Stomach (tissue), 19 donors: ENCODE measurements around the gene PGA3. TPM values are rescaled to one million over a fixed set of nuclear protein-coding genes. Genes with fewer than 3 reads are reported as not detected.
A peak's percentile ranks its signal among the peaks of the same experiment; 100 is the strongest.
"Not testable (repeated sequence)": the region's sequence is repeated elsewhere in the genome, so short reads cannot be mapped to it uniquely, and the experiment has no call there.

Experiments used
- DNase-seq, 2 donors: peaks; one replicate each; pipeline versions ENCODE4 v3.0.0 to v3.0.0-alpha.2; 2013 to 2019
- H3K27ac ChIP-seq, 5 donors: fragments of 200-600 bp in 4 of 5; sonication (generic) in 4 of 5; one replicate each; pipeline ENCODE4 v1.5.1; 2013 to 2019; ENCODE audit warnings: mild to moderate bottlenecking in 1 of 5, moderate library complexity in 1 of 5
- H3K27me3 ChIP-seq, 3 donors: fragments of 200-600 bp; sonication (generic); one replicate each; pipeline ENCODE4 v1.5.1; 2017 to 2019; ENCODE audit warnings: mixed run types in 1 of 3
- H3K36me3 ChIP-seq, 4 donors: fragments of 200-600 bp; sonication (generic); 1 replicate in 3 of 4; 2 replicates in 1 of 4; pipeline ENCODE4 v1.5.1; 2016 to 2019
- H3K4me1 ChIP-seq, 4 donors: fragments of 200-600 bp; sonication (generic); one replicate each; pipeline ENCODE4 v1.5.1; 2016 to 2019
- H3K4me3 ChIP-seq, 4 donors: fragments of 200-600 bp; sonication (generic) in 3 of 4; one replicate each; pipeline ENCODE4 v1.5.1; 2016 to 2019; ENCODE audit warnings: mild to moderate bottlenecking in 1 of 4
- H3K9me3 ChIP-seq, 4 donors: fragments of 200-600 bp; sonication (generic); one replicate each; pipeline ENCODE4 v1.5.1; 2016 to 2019
- EP300 ChIP-seq: sonication (generic); formaldehyde crosslinking; IDR thresholded peaks from one replicate; pipeline ENCODE4 v1.6.1; 2017; ENCODE audit warnings: antibody characterized with exemption
- POLR2A ChIP-seq, 4 donors: fragments of 450-650 bp; IDR thresholded peaks; one replicate each; pipeline ENCODE4 v1.6.1; 2016; ENCODE audit warnings: antibody characterized with exemption in 4 of 4, control low read depth in 2 of 4, mild to moderate bottlenecking in 1 of 4, moderate library complexity in 1 of 4
- POLR2AphosphoS5 ChIP-seq, 3 donors: sonication (generic); formaldehyde crosslinking; IDR thresholded peaks; one replicate each; pipeline ENCODE4 v1.6.1; 2016; ENCODE audit warnings: antibody characterized with exemption in 3 of 3
- WGBS, 5 donors: extraction: QIAGEN DNeasy Blood & Tissue Kit in 3 of 5; methylation state at CpG; one replicate each; pipeline versions ENCODE4 v1.1.5 to v1.1.7; 2013 to 2018; 5-methylcytosine and 5-hydroxymethylcytosine counted together
- intact Hi-C: fragments of 100-400 bp; cut with DNase I; formaldehyde crosslinking; loops from one replicate; pipeline ENCODE4 v1.15.1; 2023; ENCODE audit warnings: low total_unique reads
- long read RNA-seq, 10 donors: transcript quantifications; one replicate each; lab custom pipeline, GENCODE V29; 2026
- polyA plus RNA-seq, 3 donors: library from polyadenylated mRNA; stranded (reverse); fragments of 200-250 nt; gene quantifications; one replicate each; pipeline ENCODE4 v1.2.3, GENCODE V29; 2013
- total RNA-seq, 5 donors: library from RNA; depleted of rRNA; stranded (reverse); fragments of >200 nt; gene quantifications; one replicate each; pipeline versions ENCODE4 v1.1.0 to v1.2.3, GENCODE V29; 2014 to 2016
- TF ChIP-seq, protein P1 (sequence below), 7 experiments: fragments of 450-650 bp in 4 of 7; fragments of 200-600 bp in 3 of 7; sonication (generic) in 3 of 7; IDR thresholded peaks; one replicate each; pipeline ENCODE4 v1.5.1; 2016 to 2019; ENCODE audit warnings: antibody characterized with exemption in 7 of 7, control low read depth in 2 of 7, mild to moderate bottlenecking in 1 of 7
- donor health status: healthy with polysubstance abuse.
- donor health status: Bipolar disorder and iron deficiency.
- donor health status: healthy.

The PGA3 gene
- total RNA-seq (over 10,000 TPM in 2 of 5 donors, 1,000 to 10,000 TPM in 1, 100 to 1,000 TPM in 2; 367 to 55,790 (median 1,114) TPM), polyA plus RNA-seq (over 10,000 TPM; 23,067 to 73,485 (median 39,030) TPM)
- long read RNA-seq, donor 1, partial matches to known transcripts = 0 of 2 reads
- long read RNA-seq, donor 1, other reads (novel, unspliced or antisense) = 0 of 2 reads
- long read RNA-seq, donor 2 = 0 reads
- long read RNA-seq, donor 3, transcript PGA3-201 (9 exons, 1,748 nt) = major isoform, 7 of 9 reads
- long read RNA-seq, donor 3, partial matches to known transcripts = 0 of 9 reads
- long read RNA-seq, donor 3, other reads (novel, unspliced or antisense) = 0 of 9 reads
- long read RNA-seq, donor 4 = 0 reads
- long read RNA-seq, donor 5, partial matches to known transcripts = 0 of 4 reads
- long read RNA-seq, donor 5, other reads (novel, unspliced or antisense) = 0 of 4 reads
- long read RNA-seq, donor 6, partial matches to known transcripts = 0 of 4 reads
- long read RNA-seq, donor 6, other reads (novel, unspliced or antisense) = 0 of 4 reads
- long read RNA-seq, donor 7 = 0 reads
- long read RNA-seq, donor 8, transcript PGA3-201 (9 exons, 1,748 nt) = major isoform, 9 of 15 reads
- long read RNA-seq, donor 8, partial matches to known transcripts = 0 of 15 reads
- long read RNA-seq, donor 8, other reads (novel, unspliced or antisense) = 0 of 15 reads
- long read RNA-seq, donor 9, transcript PGA3-201 (9 exons, 1,748 nt) = major isoform, 5 of 9 reads
- long read RNA-seq, donor 9, partial matches to known transcripts = 0 of 9 reads
- long read RNA-seq, donor 9, other reads (novel, unspliced or antisense) = 0 of 9 reads
- long read RNA-seq, donor 10 = 0 reads

DNA sequence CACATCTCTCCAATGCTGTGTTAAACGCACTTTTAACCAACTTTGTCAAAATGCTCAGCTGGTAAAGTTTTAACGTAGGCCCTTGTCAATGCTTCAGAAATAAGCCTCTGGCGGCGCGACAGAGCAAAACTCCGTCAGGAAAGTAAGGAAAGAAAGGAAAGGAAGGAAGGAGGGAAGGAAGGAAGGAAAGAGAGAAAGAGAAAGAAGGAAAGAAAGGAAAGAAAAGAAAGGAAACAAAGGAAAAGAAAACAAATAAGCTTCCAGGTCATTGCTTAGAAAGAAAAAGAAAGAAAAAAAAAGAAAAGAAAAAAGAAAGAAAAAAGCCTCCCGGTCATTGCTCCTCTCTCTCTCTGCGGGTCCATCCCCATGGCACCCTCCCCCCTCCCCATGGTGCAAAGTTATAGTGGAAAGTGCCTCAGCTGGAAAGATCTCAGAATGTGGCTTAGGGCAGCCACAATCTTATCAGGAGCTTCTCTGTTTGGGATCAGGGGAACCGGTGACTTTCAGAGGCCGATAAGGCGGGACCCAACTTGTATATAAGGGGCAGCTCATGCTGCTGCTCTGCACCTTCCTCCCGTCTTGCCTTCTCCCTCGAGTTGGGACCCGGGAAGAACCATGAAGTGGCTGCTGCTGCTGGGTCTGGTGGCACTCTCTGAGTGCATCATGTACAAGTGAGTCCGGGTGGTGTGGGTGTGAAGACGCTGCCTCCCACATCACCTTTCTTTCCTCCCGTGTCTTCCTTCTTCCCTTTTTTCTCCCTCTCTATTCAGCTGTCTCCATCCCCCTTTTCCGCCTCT lies at the start of gene PGA3:
TSS of gene PGA3 (plus strand) at position 566 of the 797 bp plus-strand sequence. CDS start at position 616, 50 bp downstream.
- peak in 1 of 2 donors; percentile 75 for DNase-seq
- H3K9me3 ChIP-seq, H3K4me1 ChIP-seq, intact Hi-C loops, H3K27me3 ChIP-seq, H3K36me3 ChIP-seq: not testable (repeated sequence)
- Histone ChIP-seq H3K4me3 (peak within 1 kb of the TSS in 3 of 4 donors; percentile 11 to 14 (median 13)), H3K27ac (peak within 1 kb of the TSS in 4 of 5 donors; percentile 13 to 47 (median 46))
- TF ChIP-seq POLR2A (IDR thresholded peaks at IDR 0.05) (peak in 2 of 4 donors; percentile 37 to 90), POLR2AphosphoS5 (IDR thresholded peaks at IDR 0.05) (peak in 2 of 3 donors; percentile 77 to 84)
- WGBS, 5 donors = 28 to 51% (median 45%) methylated on average over 13 to 17 of the region's 18 CpGs

DNA sequence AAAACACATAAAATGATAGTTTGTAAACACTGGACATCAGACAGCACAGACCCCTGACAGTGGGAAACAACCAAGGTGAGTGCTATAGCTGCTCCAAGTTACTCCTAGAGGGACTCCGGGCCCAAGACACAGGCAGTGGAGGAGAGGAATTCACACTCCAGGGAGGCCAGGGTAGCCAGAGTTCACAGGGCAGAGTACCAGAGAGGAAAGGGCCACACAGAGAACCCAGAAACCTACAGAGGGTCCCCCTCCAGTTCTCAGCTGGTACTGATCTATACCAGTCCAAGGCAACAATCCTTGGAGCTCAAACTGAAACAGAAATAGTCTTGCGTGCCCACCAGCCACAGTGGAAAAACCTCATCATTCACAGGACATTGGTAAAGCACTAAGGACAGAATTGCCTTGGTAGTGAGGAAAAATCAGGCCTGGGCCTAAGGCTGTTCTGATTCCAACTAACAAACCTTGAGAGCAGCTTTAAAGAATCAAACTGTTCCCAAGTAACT lies 49.7 kb upstream of the PGA3 start:
- Histone ChIP-seq H3K27me3 (no peaks in the 10 kb centered on the region), H3K36me3 (peaks cover 0 to 6% (median 0%) of the 10 kb centered on the region in 4 donors), H3K27ac (peak overlapping the region; percentile 60 to 88 (median 79)), H3K9me3 (peaks cover 0 to 7% (median 0%) of the 10 kb centered on the region in 4 donors), H3K4me1 (peaks cover 57 to 90% (median 76%) of the 10 kb centered on the region in 4 donors), H3K4me3 (no peak overlapping the region)
- no peak for TF ChIP-seq POLR2A (IDR thresholded peaks at IDR 0.05)
- no peak for TF ChIP-seq POLR2AphosphoS5 (IDR thresholded peaks at IDR 0.05)
- no peak for TF ChIP-seq EP300
- TF ChIP-seq, protein P1, sequence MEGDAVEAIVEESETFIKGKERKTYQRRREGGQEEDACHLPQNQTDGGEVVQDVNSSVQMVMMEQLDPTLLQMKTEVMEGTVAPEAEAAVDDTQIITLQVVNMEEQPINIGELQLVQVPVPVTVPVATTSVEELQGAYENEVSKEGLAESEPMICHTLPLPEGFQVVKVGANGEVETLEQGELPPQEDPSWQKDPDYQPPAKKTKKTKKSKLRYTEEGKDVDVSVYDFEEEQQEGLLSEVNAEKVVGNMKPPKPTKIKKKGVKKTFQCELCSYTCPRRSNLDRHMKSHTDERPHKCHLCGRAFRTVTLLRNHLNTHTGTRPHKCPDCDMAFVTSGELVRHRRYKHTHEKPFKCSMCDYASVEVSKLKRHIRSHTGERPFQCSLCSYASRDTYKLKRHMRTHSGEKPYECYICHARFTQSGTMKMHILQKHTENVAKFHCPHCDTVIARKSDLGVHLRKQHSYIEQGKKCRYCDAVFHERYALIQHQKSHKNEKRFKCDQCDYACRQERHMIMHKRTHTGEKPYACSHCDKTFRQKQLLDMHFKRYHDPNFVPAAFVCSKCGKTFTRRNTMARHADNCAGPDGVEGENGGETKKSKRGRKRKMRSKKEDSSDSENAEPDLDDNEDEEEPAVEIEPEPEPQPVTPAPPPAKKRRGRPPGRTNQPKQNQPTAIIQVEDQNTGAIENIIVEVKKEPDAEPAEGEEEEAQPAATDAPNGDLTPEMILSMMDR (IDR thresholded peaks at IDR 0.05) = no peak
- intact Hi-C loops = no loop called here
- WGBS, 5 donors = 46 to 84% (median 76%) methylated on average over 2 of the region's 2 CpGs
- DNase-seq = no peak

DNA sequence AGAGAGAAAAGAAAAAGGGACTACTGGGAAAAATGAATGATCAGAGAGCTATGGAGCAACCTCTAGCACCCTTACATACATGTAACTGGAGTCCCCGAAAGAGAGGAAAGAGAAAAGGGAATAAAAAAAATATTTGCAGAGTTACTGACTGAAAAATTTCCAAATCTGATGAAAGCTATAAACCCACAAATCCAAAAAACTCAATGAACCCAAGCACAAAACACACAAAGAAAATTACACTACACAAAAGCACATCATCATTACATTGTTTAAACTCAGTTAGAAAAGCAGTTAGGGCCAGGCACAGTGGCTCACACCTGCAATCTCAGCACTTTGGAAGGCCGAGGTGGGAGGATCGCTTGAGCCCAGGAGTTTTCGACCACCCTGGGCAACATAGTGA lies 48.8 kb upstream of the PGA3 start:
- no peaks in the 10 kb centered on the region for H3K27me3 ChIP-seq
- TF ChIP-seq POLR2AphosphoS5 (IDR thresholded peaks at IDR 0.05) (no peak), EP300 (no peak), POLR2A (IDR thresholded peaks at IDR 0.05) (no peak)
- TF ChIP-seq, protein P1 (IDR thresholded peaks at IDR 0.05) = no peak
- peaks cover 0 to 7% (median 0%) of the 10 kb centered on the region in 4 donors for H3K9me3 ChIP-seq
- peak overlapping the region in 2 of 5 donors; percentile 81 to 88 for H3K27ac ChIP-seq
- intact Hi-C loops = no loop called here
- H3K36me3 ChIP-seq = peaks cover 0 to 6% (median 0%) of the 10 kb centered on the region in 4 donors
- no peak overlapping the region for H3K4me3 ChIP-seq
- 94 to 100% (median 99%) methylated on average over 4 of the region's 4 CpGs for WGBS, 5 donors
- no peak for DNase-seq
- peaks cover 57 to 90% (median 76%) of the 10 kb centered on the region in 4 donors for H3K4me1 ChIP-seq

DNA sequence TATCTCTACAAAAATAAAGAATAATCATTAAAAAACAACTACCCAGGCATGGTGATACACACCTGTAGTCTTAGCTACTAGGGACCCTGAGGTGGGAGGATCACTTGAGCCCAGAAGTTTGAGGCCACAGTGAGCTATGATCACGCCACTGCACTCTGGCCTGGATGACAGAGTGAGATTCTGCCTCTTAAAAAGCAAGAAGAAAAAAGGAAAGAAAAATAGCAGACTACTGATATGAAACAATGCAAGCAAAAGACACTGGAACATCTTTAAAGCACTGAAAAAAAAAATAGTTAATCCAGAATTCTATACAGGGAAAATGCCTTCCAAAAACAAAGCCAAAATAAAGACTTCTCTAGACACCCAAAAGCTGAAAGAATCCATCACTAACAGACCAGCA lies 48.0 kb upstream of the PGA3 start:
- Histone ChIP-seq H3K9me3 (peaks cover 0 to 7% (median 0%) of the 10 kb centered on the region in 4 donors), H3K4me1 (peaks cover 52 to 90% (median 72%) of the 10 kb centered on the region in 4 donors), H3K4me3 (no peak overlapping the region), H3K36me3 (peaks cover 0 to 6% (median 0%) of the 10 kb centered on the region in 4 donors), H3K27me3 (no peaks in the 10 kb centered on the region), H3K27ac (peak overlapping the region in 1 of 5 donors; percentile 38)
- 96 to 100% (median 100%) methylated on average over 1 of the region's 1 CpG for WGBS, 5 donors
- no peak for DNase-seq
- no peak for TF ChIP-seq POLR2AphosphoS5 (IDR thresholded peaks at IDR 0.05)
- no peak for TF ChIP-seq EP300
- TF ChIP-seq, protein P1 (IDR thresholded peaks at IDR 0.05) = no peak
- no peak for TF ChIP-seq POLR2A (IDR thresholded peaks at IDR 0.05)
- intact Hi-C loops = no loop called here
